GM12892 (cell line): Measurements from ENCODE around the gene ELANE.
"Not testable (repeated sequence)": the region's sequence is repeated elsewhere in the genome, so short reads cannot be mapped to it uniquely, and the experiment has no call there.

ENCODE experiments used
- DNase-seq: peaks from one replicate; pipeline ENCODE4 v3.0.0; 2011; ENCODE audit not compliant: insufficient read length
- FAIRE-seq: peaks from 2 replicates; lab custom pipeline; 2011; peaks lifted over from hg19 to GRCh38; lab: Jason Lieb, UNC
- POLR2A ChIP-seq: IDR thresholded peaks from 2 replicates; pipeline ENCODE4 v1.6.1; 2011; ENCODE audit warnings: low read depth, low read length, control low read depth
- POLR2AphosphoS5 ChIP-seq: IDR thresholded peaks from 2 replicates; pipeline ENCODE4 v1.6.1; 2011; ENCODE audit warnings: low read depth, low read length, control low read depth
- TAF1 ChIP-seq: IDR thresholded peaks from 2 replicates; pipeline ENCODE4 v1.6.1; 2011; ENCODE audit warnings: low read depth, mild to moderate bottlenecking, control low read depth, low read length, borderline replicate concordance

Gene ELANE

GRCh38 chr19:850221-850978, 1.7 kb upstream of the ELANE start:
- no peak for TF ChIP-seq TAF1
- TF ChIP-seq POLR2A: no peak
- no peak for TF ChIP-seq POLR2AphosphoS5
- FAIRE-seq (no peak), DNase-seq (no peak)

GRCh38 chr19:850979-851335, 1.1 kb upstream of the ELANE start:
- DNase-seq (no peak), FAIRE-seq (no peak)
- no peak for TF ChIP-seq POLR2AphosphoS5
- no peak for TF ChIP-seq POLR2A
- TF ChIP-seq TAF1: no peak

GRCh38 chr19:853014-853585, 997 bp downstream of the ELANE start:
- no peak for TF ChIP-seq TAF1
- TF ChIP-seq POLR2A: no peak
- TF ChIP-seq POLR2AphosphoS5: no peak
- FAIRE-seq (no peak), DNase-seq (no peak)

- not testable (repeated sequence) for FAIRE-seq, DNase-seq
These were observed 1.6 kb downstream of the ELANE start for GRCh38 chr19:853614-854220.

- DNase-seq (no peak), FAIRE-seq (no peak)
- TF ChIP-seq TAF1: no peak
- no peak for TF ChIP-seq POLR2A
- TF ChIP-seq POLR2AphosphoS5: no peak
These were observed 2.4 kb downstream of the ELANE start for GRCh38 chr19:854549-854948.

- no peak for TF ChIP-seq POLR2A
- FAIRE-seq (no peak), DNase-seq (no peak)
These were observed 3.0 kb downstream of the ELANE start for GRCh38 chr19:855142-855541.

GRCh38 chr19:855566-856120, 3.5 kb downstream of the ELANE start:
- DNase-seq (no peak), FAIRE-seq (no peak)
- TF ChIP-seq POLR2A (no peak), TAF1 (no peak), POLR2AphosphoS5 (no peak)

GRCh38 chr19:858284-858683, 6.2 kb downstream of the ELANE start:
- FAIRE-seq (no peak), DNase-seq (no peak)
- TF ChIP-seq TAF1 (no peak), POLR2AphosphoS5 (no peak), POLR2A (no peak)

GRCh38 chr19:858868-859843, 7.1 kb downstream of the ELANE start, which contains the start of gene CFD:
Gene CFD (plus strand): TSS chr19:859664. CDS start chr19:859690, 26 bp downstream.
- TF ChIP-seq POLR2AphosphoS5 (no peak), TAF1 (no peak), POLR2A (no peak)
- DNase-seq (no peak), FAIRE-seq (no peak)

GRCh38 chr19:861141-861755, 9.1 kb downstream of the ELANE start:
- FAIRE-seq: no peak
- TF ChIP-seq POLR2AphosphoS5 (no peak), TAF1 (no peak), POLR2A (no peak)

More at GRCh38 chr19:861141-861755, 9.1 kb downstream of the ELANE start:
- DNase-seq: no peak
